ENCODE results near the gene ZC3H12C.

ZC3H12C gene

GRCh38 chr11:110096496-110096895 is 3.3 kb downstream of the ZC3H12C start:
- peaks cover 3% of the 10 kb centered on the region for H3K36me3 ChIP-seq (replicated peaks)
- no peak overlapping the region for H3K27ac ChIP-seq
- no peak overlapping the region for H3K4me3 ChIP-seq (ENCODE audit: low read depth, low read length)
- no peak for TF ChIP-seq CTCF (IDR thresholded peaks at IDR 0.05; ENCODE audit: low read depth, low read length, missing control alignments)
- in situ Hi-C loops (cut with HindIII; ENCODE audit: low pct_ligation_motif_present, low sequenced_read_pairs) = no loop called here
- no peak for DNase-seq
- H3K27me3 ChIP-seq (replicated peaks) = no peaks in the 10 kb centered on the region

DNA sequence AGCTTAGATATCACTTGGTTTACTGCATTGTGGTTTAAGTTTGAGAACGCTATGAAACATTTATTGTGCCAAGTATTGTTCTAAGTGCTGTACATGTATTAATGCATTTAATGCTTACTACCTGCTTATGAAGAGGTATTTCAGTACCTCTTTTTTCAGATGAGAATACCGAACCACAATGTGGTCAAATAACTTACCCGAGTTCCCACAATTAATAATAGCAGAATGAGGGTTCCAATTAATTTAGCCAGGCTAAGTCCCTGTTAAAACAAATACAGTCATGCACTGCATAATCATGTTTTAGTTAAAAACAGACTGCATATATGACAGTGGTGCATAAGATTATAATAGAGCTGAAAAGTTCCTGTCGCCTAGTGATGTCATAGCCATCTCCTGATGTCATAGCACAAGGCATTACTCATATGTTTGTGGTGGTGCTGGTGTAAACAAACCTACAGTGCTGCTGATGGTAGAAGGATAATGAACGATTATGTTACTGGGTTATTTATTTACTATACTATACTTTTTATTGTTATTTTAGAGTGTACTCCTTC is 4.3 kb downstream of the ZC3H12C start:
- Histone ChIP-seq H3K27ac (no peak overlapping the region), H3K4me3 (ENCODE audit: low read depth, low read length) (no peak overlapping the region), H3K27me3 (replicated peaks) (no peaks in the 10 kb centered on the region), H3K36me3 (replicated peaks) (peaks cover 3% of the 10 kb centered on the region)
- in situ Hi-C loops (cut with HindIII; ENCODE audit: low pct_ligation_motif_present, low sequenced_read_pairs) = no loop called here
- TF ChIP-seq CTCF (IDR thresholded peaks at IDR 0.05; ENCODE audit: low read depth, low read length, missing control alignments) = no peak
- no peak for DNase-seq

GRCh38 chr11:110098645-110099044 is 5.5 kb downstream of the ZC3H12C start:
- H3K27ac ChIP-seq = no peak overlapping the region
- DNase-seq = no peak
- in situ Hi-C loops (cut with HindIII; ENCODE audit: low pct_ligation_motif_present, low sequenced_read_pairs) = no loop called here

GRCh38 chr11:110100476-110101240 is 7.5 kb downstream of the ZC3H12C start:
- DNase-seq = no peak
- Histone ChIP-seq H3K4me3 (ENCODE audit: low read depth, low read length) (no peak overlapping the region), H3K27me3 (replicated peaks) (no peaks in the 10 kb centered on the region), H3K36me3 (replicated peaks) (no peaks in the 10 kb centered on the region), H3K27ac (no peak overlapping the region)
- in situ Hi-C loops (cut with HindIII; ENCODE audit: low pct_ligation_motif_present, low sequenced_read_pairs) = no loop called here
- no peak for TF ChIP-seq CTCF (IDR thresholded peaks at IDR 0.05; ENCODE audit: low read depth, low read length, missing control alignments)

More at GRCh38 chr11:110098645-110099044, 5.5 kb downstream of the ZC3H12C start:
- no peak for TF ChIP-seq CTCF (IDR thresholded peaks at IDR 0.05; ENCODE audit: low read depth, low read length, missing control alignments)
- Histone ChIP-seq H3K4me3 (ENCODE audit: low read depth, low read length) (no peak overlapping the region), H3K36me3 (replicated peaks) (no peaks in the 10 kb centered on the region), H3K27me3 (replicated peaks) (no peaks in the 10 kb centered on the region)

GRCh38 chr11:110106713-110107274 is 13.6 kb downstream of the ZC3H12C start:
- DNase-seq = no peak
- TF ChIP-seq CTCF (IDR thresholded peaks at IDR 0.05; ENCODE audit: low read depth, low read length, missing control alignments) = no peak
- H3K36me3 ChIP-seq (replicated peaks) = no peaks in the 10 kb centered on the region
- no peak overlapping the region for H3K27ac ChIP-seq
- in situ Hi-C loops (cut with HindIII; ENCODE audit: low pct_ligation_motif_present, low sequenced_read_pairs) = no loop called here
- no peaks in the 10 kb centered on the region for H3K27me3 ChIP-seq (replicated peaks)
- H3K4me3 ChIP-seq (ENCODE audit: low read depth, low read length) = no peak overlapping the region

All from brain microvascular endothelial cell (primary cell).